Measurements from ENCODE around the gene SMAD6.
"Not testable (repeated sequence)": the region's sequence is repeated elsewhere in the genome, so short reads cannot be mapped to it uniquely, and the experiment has no call there.

SMAD6 gene

GRCh38 chr15:66682246-66682645 is 19.8 kb upstream of the SMAD6 start:
- H3K9me3 Mint-ChIP-seq = peaks cover 4 to 20% of the 10 kb centered on the region in 2 donors
- peaks cover 0 to 18% of the 10 kb centered on the region in 2 donors for H3K27me3 Mint-ChIP-seq
- no peaks in the 10 kb centered on the region for H3K36me3 Mint-ChIP-seq (ENCODE audit: insufficient read depth)
- H3K4me1 Mint-ChIP-seq (ENCODE audit: low read depth in 2 of 2) = no peaks in the 10 kb centered on the region
- DNase-seq (no peak), ATAC-seq (replicated peaks) (no peak)
- H3K4me3 Mint-ChIP-seq = no peak overlapping the region
- no peak overlapping the region for H3K27ac Mint-ChIP-seq

DNA sequence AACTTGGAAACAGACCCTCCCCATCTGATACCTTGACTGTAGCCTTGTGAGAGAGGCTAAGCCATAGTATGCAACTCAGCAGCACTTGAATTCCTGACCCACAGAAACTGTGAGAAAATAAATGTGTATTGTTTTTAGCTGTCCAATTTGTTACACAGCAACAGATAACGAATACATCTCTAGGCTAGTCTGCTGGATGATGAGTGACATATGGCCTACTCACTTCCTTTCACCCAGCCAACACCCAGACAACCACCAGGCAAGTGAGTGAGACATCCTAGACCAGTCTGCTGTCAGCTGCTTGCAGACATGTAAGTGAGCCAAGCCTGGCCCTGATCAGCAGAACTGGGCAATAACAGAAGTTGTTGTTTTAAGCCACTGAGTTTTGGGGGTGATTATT is 19.2 kb upstream of the SMAD6 start:
- ATAC-seq (replicated peaks) (no peak), DNase-seq (no peak)
- Mint-ChIP-seq H3K9me3 (peaks cover 4 to 20% of the 10 kb centered on the region in 2 donors), H3K27ac (no peak overlapping the region), H3K36me3 (ENCODE audit: insufficient read depth) (no peaks in the 10 kb centered on the region), H3K4me1 (ENCODE audit: low read depth in 2 of 2) (no peaks in the 10 kb centered on the region), H3K27me3 (peaks cover 0 to 18% of the 10 kb centered on the region in 2 donors), H3K4me3 (no peak overlapping the region)

- Mint-ChIP-seq H3K36me3 (ENCODE audit: insufficient read depth) (no peaks in the 10 kb centered on the region), H3K9me3 (peaks cover 4 to 20% of the 10 kb centered on the region in 2 donors), H3K4me1 (ENCODE audit: low read depth in 2 of 2) (no peaks in the 10 kb centered on the region), H3K27me3 (peaks cover 0 to 18% of the 10 kb centered on the region in 2 donors), H3K27ac (no peak overlapping the region), H3K4me3 (no peak overlapping the region)
- no peak for ATAC-seq (replicated peaks)
- no peak for DNase-seq
These were observed 17.8 kb upstream of the SMAD6 start for GRCh38 chr15:66684136-66684681.

DNA sequence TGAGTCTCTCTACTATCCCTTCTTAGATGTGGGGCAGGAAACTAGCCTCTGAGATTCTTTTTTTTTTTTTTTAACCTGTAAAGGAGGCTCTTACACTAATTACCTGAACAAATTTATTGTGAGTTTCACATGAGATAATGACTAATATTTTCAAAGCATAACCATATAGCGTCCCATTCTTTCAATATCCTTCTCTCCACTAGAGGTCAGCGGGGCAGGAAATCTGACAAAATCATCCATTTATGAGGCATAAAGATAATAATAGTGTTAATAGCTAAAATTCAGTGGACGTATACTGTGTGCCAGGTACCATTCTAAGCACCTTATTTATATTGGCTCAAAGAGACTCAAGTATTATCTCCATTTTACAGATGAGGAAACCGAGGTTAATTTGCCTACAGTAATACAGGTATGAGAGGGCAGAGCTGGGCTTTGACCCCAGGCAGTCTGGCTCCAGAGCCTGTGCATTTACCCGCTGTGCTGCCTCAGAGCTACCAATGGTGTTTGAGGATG is 16.3 kb upstream of the SMAD6 start:
- DNase-seq (no peak), ATAC-seq (replicated peaks) (no peak)
- Mint-ChIP-seq H3K4me1 (ENCODE audit: low read depth in 2 of 2) (no peaks in the 10 kb centered on the region), H3K27me3 (peaks cover 0 to 18% of the 10 kb centered on the region in 2 donors), H3K4me3 (no peak overlapping the region), H3K27ac (no peak overlapping the region), H3K9me3 (peaks cover 4 to 20% of the 10 kb centered on the region in 2 donors), H3K36me3 (ENCODE audit: insufficient read depth) (no peaks in the 10 kb centered on the region)

- not testable (repeated sequence) for H3K36me3 Mint-ChIP-seq (ENCODE audit: insufficient read depth); DNase-seq; H3K4me3 Mint-ChIP-seq; H3K4me1 Mint-ChIP-seq (ENCODE audit: low read depth in 2 of 2); ATAC-seq (replicated peaks); H3K27ac Mint-ChIP-seq; H3K9me3 Mint-ChIP-seq; H3K27me3 Mint-ChIP-seq
These were observed 11.1 kb upstream of the SMAD6 start for GRCh38 chr15:66690912-66691311.

- Mint-ChIP-seq H3K9me3 (no peaks in the 10 kb centered on the region), H3K4me1 (ENCODE audit: low read depth in 2 of 2) (peaks cover 0 to 3% of the 10 kb centered on the region in 2 donors), H3K27ac (no peak overlapping the region), H3K36me3 (ENCODE audit: insufficient read depth) (no peaks in the 10 kb centered on the region), H3K27me3 (peaks cover 0 to 4% of the 10 kb centered on the region in 2 donors), H3K4me3 (no peak overlapping the region)
- ATAC-seq (replicated peaks) = no peak
- DNase-seq = no peak
These were observed 10.3 kb upstream of the SMAD6 start for GRCh38 chr15:66691727-66692126.

GRCh38 chr15:66692391-66692790 is 9.6 kb upstream of the SMAD6 start:
- Mint-ChIP-seq H3K27ac (peak overlapping the region in 1 of 2 donors; percentile 12), H3K36me3 (ENCODE audit: insufficient read depth) (no peaks in the 10 kb centered on the region), H3K4me3 (no peak overlapping the region), H3K27me3 (peaks cover 0 to 4% of the 10 kb centered on the region in 2 donors), H3K4me1 (ENCODE audit: low read depth in 2 of 2) (peaks cover 0 to 3% of the 10 kb centered on the region in 2 donors), H3K9me3 (no peaks in the 10 kb centered on the region)
- ATAC-seq (replicated peaks) (no peak), DNase-seq (no peak)

DNA sequence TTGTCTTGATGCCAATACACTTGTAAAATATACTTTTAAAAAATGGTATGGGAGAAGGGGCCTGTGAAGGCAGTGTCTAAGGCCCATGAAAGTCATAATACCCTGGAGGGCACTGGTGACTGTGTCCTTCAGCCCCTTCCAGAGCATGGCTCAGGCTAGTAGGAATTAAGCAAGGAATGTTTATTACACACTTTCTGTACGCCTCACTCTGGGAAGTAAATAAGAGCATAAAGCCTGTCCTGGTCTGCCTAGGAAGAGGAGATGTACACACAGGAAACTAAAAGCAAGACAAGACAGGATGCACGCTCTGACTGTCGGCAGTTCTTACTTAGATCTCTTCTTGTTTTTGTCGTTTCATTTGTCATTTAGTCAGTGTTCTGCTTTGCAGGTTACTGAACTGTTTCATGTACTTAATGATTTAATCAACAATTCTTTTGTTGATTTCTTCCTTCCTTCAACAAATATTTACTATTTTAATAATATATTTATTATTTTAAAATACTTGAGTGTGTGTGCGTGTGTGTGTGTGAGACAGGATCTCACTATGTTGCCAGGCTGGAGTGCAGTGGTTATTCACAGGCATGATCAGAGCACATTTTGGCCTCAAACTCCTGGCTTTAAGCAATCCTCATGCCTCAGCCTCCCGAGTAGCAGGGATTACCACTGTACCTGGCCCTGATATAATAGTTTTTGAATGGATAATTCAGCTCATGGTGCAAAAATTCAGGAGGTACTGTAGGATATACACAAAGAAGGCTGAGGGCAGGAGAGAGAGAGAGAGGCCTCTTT is 9.0 kb upstream of the SMAD6 start:
- no peaks in the 10 kb centered on the region for H3K36me3 Mint-ChIP-seq (ENCODE audit: insufficient read depth)
- no peak overlapping the region for H3K4me3 Mint-ChIP-seq
- H3K9me3 Mint-ChIP-seq = no peaks in the 10 kb centered on the region
- H3K27ac Mint-ChIP-seq = peak overlapping the region in 1 of 2 donors; percentile 12
- peaks cover 0 to 3% of the 10 kb centered on the region in 2 donors for H3K4me1 Mint-ChIP-seq (ENCODE audit: low read depth in 2 of 2)
- no peak for DNase-seq
- no peak for ATAC-seq (replicated peaks)
- peaks cover 0 to 4% of the 10 kb centered on the region in 2 donors for H3K27me3 Mint-ChIP-seq

DNA sequence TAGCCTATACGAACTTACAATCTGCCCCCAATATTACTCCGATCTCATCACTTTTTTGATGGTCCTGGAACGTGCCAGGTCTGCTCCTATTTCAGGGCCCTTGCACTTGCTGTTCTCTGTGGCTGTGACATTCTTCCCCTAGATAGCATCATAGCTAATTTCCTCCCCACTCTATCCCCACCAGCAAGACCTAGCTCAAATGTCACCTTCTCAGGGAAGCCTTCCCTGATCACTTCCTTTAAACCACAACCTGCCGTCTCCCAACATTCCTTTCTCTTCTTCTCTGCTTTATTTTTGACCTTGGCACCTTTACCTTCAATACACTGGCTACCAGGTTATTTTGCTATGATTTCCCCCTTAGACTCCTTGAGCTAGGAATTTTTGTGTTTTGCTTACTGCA is 5.3 kb upstream of the SMAD6 start:
- Mint-ChIP-seq H3K27ac (no peak overlapping the region), H3K4me1 (ENCODE audit: low read depth in 2 of 2) (peaks cover 6 to 9% of the 10 kb centered on the region in 2 donors), H3K36me3 (ENCODE audit: insufficient read depth) (peaks cover 4% of the 10 kb centered on the region), H3K9me3 (no peaks in the 10 kb centered on the region), H3K27me3 (peaks cover 2 to 5% of the 10 kb centered on the region in 2 donors), H3K4me3 (no peak overlapping the region)
- ATAC-seq (replicated peaks) = no peak
- no peak for DNase-seq

- DNase-seq = no peak
- no peaks in the 10 kb centered on the region for H3K9me3 Mint-ChIP-seq
These were observed 3.6 kb upstream of the SMAD6 start for GRCh38 chr15:66698318-66698961.

DNA sequence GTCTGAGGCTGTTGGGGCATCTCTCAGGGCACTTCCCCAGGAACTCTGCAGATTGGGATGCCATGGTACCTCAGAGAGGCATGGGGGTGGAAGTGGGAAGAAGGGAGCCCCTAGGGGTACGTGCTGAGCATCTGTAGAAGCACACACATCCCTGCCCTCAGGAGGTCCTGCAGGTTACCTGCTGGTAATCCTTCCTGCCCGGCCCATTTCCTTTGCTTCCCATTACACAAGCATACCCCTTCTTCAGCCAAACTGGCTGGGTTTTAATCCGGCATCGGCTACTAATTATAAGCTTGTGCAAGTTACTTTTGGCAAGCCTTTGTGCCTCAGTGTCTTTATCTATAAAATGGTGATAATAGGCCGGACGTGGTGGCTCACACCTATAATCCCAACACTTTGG is 3.1 kb upstream of the SMAD6 start:
- DNase-seq (no peak), ATAC-seq (replicated peaks) (no peak)
- H3K27ac Mint-ChIP-seq = no peak overlapping the region
- peaks cover 11 to 16% of the 10 kb centered on the region in 2 donors for H3K27me3 Mint-ChIP-seq
- peak overlapping the region in 1 of 2 donors; percentile 12 for H3K4me3 Mint-ChIP-seq
- peaks cover 12% of the 10 kb centered on the region for H3K36me3 Mint-ChIP-seq (ENCODE audit: insufficient read depth)
- H3K9me3 Mint-ChIP-seq = no peaks in the 10 kb centered on the region
- H3K4me1 Mint-ChIP-seq (ENCODE audit: low read depth in 2 of 2) = peaks cover 8 to 10% of the 10 kb centered on the region in 2 donors

More at GRCh38 chr15:66698318-66698961, 3.6 kb upstream of the SMAD6 start:
- Mint-ChIP-seq H3K4me3 (no peak overlapping the region), H3K4me1 (ENCODE audit: low read depth in 2 of 2) (peaks cover 8 to 10% of the 10 kb centered on the region in 2 donors), H3K27me3 (peaks cover 11 to 15% of the 10 kb centered on the region in 2 donors), H3K27ac (no peak overlapping the region), H3K36me3 (ENCODE audit: insufficient read depth) (peaks cover 12% of the 10 kb centered on the region)
- ATAC-seq (replicated peaks) = no peak

- H3K4me1 Mint-ChIP-seq (ENCODE audit: low read depth in 2 of 2) = peaks cover 8 to 14% of the 10 kb centered on the region in 2 donors
- no peak for DNase-seq
- peak overlapping the region; percentile 74 for H3K4me3 Mint-ChIP-seq
- peaks cover 20 to 30% of the 10 kb centered on the region in 2 donors for H3K27me3 Mint-ChIP-seq
- H3K36me3 Mint-ChIP-seq (ENCODE audit: insufficient read depth) = peaks cover 12% of the 10 kb centered on the region
- ATAC-seq (replicated peaks) = no peak
- no peaks in the 10 kb centered on the region for H3K9me3 Mint-ChIP-seq
- H3K27ac Mint-ChIP-seq = no peak overlapping the region
These were observed 1.6 kb upstream of the SMAD6 start for GRCh38 chr15:66700412-66700801.

- Mint-ChIP-seq H3K36me3 (ENCODE audit: insufficient read depth) (peaks cover 12% of the 10 kb centered on the region), H3K4me3 (peak overlapping the region; percentile 88 to 90), H3K27ac (no peak overlapping the region), H3K4me1 (ENCODE audit: low read depth in 2 of 2) (peaks cover 8 to 14% of the 10 kb centered on the region in 2 donors), H3K9me3 (no peaks in the 10 kb centered on the region), H3K27me3 (peaks cover 25 to 35% of the 10 kb centered on the region in 2 donors)
- ATAC-seq (replicated peaks) (peak; percentile 79), DNase-seq (peak; percentile 59 to 69 (median 63))
These were observed 1.1 kb upstream of the SMAD6 start for GRCh38 chr15:66700802-66701421.
